Endothelial cell (in vitro differentiated cells): ENCODE data around the gene CEP78. TPM values are rescaled to one million over a fixed set of nuclear protein-coding genes. Genes with fewer than 3 reads are reported as not detected.

Experiments
- DNase-seq: peaks from one replicate; pipeline ENCODE4 v3.0.0; 2021; ENCODE audit warnings: low spot score
- H3K27ac Mint-ChIP-seq: one replicate; pipeline ENCODE4 v1.8.0; 2021; ENCODE audit warnings: mixed read lengths, inconsistent platforms; ENCODE audit not compliant: unreplicated experiment
- H3K27me3 Mint-ChIP-seq: one replicate; pipeline ENCODE4 v1.8.0; 2021; ENCODE audit warnings: mild to moderate bottlenecking, moderate library complexity, mixed read lengths, inconsistent platforms; ENCODE audit not compliant: unreplicated experiment
- H3K36me3 Mint-ChIP-seq: one replicate; pipeline ENCODE4 v1.8.0; 2021; ENCODE audit warnings: mild to moderate bottlenecking, low read depth, mixed read lengths, inconsistent platforms; ENCODE audit not compliant: unreplicated experiment
- H3K4me1 Mint-ChIP-seq: one replicate; pipeline ENCODE4 v1.8.0; 2021; ENCODE audit warnings: mild to moderate bottlenecking, mixed read lengths, inconsistent platforms; ENCODE audit not compliant: unreplicated experiment
- H3K4me3 Mint-ChIP-seq: one replicate; pipeline ENCODE4 v1.8.0; 2021; ENCODE audit warnings: mild to moderate bottlenecking, mixed read lengths, inconsistent platforms; ENCODE audit not compliant: unreplicated experiment
- H3K9me3 Mint-ChIP-seq: one replicate; pipeline ENCODE4 v1.8.0; 2021; ENCODE audit warnings: mixed read lengths, inconsistent platforms; ENCODE audit not compliant: unreplicated experiment
- total RNA-seq: library from RNA; stranded (reverse); fragmentation: NEBNext Ultra II Directional; extraction: Animal tissue kit (Norgen Biotek cat#: 25700); gene quantifications from one replicate; pipeline ENCODE4 v1.2.1, GENCODE V29; 2021; ENCODE audit not compliant: unreplicated experiment
- TF ChIP-seq, protein P1 (sequence below): fragments of 200-600 bp; sonication (generic); IDR thresholded peaks from one replicate; pipeline ENCODE4 v1.5.0; 2021; ENCODE audit warnings: antibody characterized with exemption; ENCODE audit not compliant: unreplicated experiment

Gene CEP78
- total RNA-seq, 1 donor from 2014 or later = 21.7 TPM

DNA sequence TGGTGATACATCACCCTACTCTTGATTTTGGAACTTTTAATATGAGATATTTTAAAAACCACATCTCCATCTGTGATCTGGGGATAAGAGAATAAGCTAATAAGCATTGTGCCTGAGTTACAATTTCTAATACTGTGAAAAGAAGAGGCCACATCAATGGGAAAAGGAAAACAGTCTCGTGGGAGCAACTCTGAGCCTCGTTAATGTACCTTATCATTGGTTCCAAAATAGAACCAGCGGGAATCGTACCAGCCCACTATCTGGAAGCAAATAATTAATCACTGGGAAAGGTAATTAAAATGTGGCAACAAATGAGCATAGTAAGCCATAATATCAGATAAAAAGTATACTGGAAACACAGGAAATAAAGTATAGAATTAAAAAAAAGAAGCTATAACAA is 28.0 kb upstream of the CEP78 start:
- no peak overlapping the region for H3K4me3 Mint-ChIP-seq
- TF ChIP-seq, protein P1, sequence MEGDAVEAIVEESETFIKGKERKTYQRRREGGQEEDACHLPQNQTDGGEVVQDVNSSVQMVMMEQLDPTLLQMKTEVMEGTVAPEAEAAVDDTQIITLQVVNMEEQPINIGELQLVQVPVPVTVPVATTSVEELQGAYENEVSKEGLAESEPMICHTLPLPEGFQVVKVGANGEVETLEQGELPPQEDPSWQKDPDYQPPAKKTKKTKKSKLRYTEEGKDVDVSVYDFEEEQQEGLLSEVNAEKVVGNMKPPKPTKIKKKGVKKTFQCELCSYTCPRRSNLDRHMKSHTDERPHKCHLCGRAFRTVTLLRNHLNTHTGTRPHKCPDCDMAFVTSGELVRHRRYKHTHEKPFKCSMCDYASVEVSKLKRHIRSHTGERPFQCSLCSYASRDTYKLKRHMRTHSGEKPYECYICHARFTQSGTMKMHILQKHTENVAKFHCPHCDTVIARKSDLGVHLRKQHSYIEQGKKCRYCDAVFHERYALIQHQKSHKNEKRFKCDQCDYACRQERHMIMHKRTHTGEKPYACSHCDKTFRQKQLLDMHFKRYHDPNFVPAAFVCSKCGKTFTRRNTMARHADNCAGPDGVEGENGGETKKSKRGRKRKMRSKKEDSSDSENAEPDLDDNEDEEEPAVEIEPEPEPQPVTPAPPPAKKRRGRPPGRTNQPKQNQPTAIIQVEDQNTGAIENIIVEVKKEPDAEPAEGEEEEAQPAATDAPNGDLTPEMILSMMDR = no peak
- no peaks in the 10 kb centered on the region for H3K36me3 Mint-ChIP-seq
- H3K4me1 Mint-ChIP-seq = peaks cover 3% of the 10 kb centered on the region
- no peak overlapping the region for H3K27ac Mint-ChIP-seq
- no peaks in the 10 kb centered on the region for H3K27me3 Mint-ChIP-seq
- H3K9me3 Mint-ChIP-seq = no peaks in the 10 kb centered on the region
- DNase-seq = no peak

DNA sequence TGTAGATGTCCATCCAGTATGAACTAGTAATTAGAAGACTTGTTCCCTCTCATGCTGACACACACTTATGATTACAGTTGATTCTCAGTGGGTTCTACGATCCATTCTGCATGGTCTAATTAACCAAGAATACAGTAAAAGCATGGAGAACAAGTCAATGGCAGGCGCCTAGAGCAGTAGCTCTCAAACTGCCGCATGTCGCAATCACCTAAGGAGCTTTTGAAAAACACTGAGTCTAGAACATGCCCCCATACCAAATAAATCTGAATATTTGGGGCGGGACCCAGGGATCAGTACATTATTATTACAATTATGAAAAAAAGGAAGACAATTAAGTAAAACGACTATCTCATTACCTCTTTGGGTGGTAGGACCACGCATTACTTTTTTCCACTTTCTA is 26.7 kb upstream of the CEP78 start:
- Mint-ChIP-seq H3K27me3 (no peaks in the 10 kb centered on the region), H3K36me3 (no peaks in the 10 kb centered on the region), H3K4me3 (no peak overlapping the region), H3K27ac (no peak overlapping the region), H3K4me1 (peaks cover 3% of the 10 kb centered on the region), H3K9me3 (no peaks in the 10 kb centered on the region)
- DNase-seq = no peak
- TF ChIP-seq, protein P1 = no peak

DNA sequence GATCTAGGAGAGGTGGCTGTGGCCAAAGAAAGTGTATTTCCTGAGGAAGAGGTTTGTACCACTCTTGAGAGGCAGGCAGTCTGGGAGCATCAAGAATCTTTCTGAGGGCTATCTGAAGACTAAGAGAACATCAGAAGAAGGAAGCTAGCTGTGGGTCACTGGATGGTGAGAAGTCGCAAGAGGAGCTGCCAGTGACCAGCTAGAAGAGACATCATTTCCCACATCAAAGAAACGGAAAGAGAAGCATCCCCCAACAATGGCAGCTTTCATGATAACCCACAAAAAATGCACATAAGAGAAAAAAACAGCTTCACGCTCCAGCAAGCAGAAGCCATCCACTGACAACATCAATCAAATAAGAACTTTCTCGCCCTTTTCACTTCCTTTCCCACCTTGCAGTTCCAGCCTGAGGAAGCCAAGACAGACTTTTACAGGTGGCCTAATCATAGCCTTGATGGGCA is 25.0 kb upstream of the CEP78 start:
- no peaks in the 10 kb centered on the region for H3K9me3 Mint-ChIP-seq
- no peak for DNase-seq
- TF ChIP-seq, protein P1 = no peak
- no peaks in the 10 kb centered on the region for H3K36me3 Mint-ChIP-seq
- H3K4me3 Mint-ChIP-seq = no peak overlapping the region
- H3K27me3 Mint-ChIP-seq = no peaks in the 10 kb centered on the region
- H3K4me1 Mint-ChIP-seq = peaks cover 3% of the 10 kb centered on the region
- no peak overlapping the region for H3K27ac Mint-ChIP-seq

DNA sequence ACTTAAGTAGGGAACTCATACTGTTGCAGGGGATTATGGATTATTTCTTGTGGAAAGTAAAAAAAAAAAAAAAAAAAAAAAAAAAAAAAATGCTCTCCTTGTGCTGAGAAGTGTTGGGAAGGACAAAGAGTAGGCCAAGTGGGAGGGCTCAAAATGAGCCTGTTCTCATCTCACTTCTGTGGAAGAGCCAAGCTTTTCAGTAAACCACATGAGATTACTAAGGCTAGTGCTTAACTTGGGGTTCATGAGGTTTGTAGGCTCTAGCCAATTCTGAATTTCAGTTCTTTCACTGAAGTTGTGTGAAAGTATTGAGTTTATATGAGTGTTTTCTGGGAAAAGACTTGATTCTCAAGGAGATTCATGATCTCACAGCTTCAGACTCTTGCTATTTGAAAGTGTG is 23.0 kb upstream of the CEP78 start:
- no peak overlapping the region for H3K4me3 Mint-ChIP-seq
- no peaks in the 10 kb centered on the region for H3K36me3 Mint-ChIP-seq
- H3K4me1 Mint-ChIP-seq = peaks cover 3% of the 10 kb centered on the region
- no peak for DNase-seq
- TF ChIP-seq, protein P1 = no peak
- no peaks in the 10 kb centered on the region for H3K9me3 Mint-ChIP-seq
- no peaks in the 10 kb centered on the region for H3K27me3 Mint-ChIP-seq
- no peak overlapping the region for H3K27ac Mint-ChIP-seq

DNA sequence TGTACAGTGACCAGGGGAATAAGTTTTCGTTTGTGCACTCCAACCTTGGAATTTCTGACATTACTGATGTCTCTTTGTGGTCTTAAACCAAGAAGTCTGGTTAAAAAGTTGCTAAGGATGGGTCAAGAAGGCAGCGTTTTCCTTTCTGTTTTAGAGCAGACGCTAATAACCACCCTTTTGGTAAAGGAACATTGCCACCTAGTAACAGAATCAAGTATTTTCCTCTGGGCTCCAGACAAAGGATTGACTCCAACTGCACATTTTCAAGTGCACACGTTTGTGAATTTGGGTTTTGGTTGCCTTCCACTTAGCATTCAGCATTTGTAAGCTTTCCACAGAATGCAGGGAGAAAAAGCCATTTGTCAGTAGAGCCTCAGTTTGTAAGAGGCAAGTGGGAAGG is 22.2 kb upstream of the CEP78 start:
- no peak overlapping the region for H3K27ac Mint-ChIP-seq
- TF ChIP-seq, protein P1 = no peak
- H3K36me3 Mint-ChIP-seq = no peaks in the 10 kb centered on the region
- no peak overlapping the region for H3K4me3 Mint-ChIP-seq
- H3K4me1 Mint-ChIP-seq = peaks cover 3% of the 10 kb centered on the region
- H3K9me3 Mint-ChIP-seq = no peaks in the 10 kb centered on the region
- no peak for DNase-seq
- H3K27me3 Mint-ChIP-seq = no peaks in the 10 kb centered on the region
